Gastroesophageal sphincter (tissue), 4 donors: Measurements from ENCODE around the gene PODXL2. TPM values are rescaled to one million over a fixed set of nuclear protein-coding genes. Genes with fewer than 3 reads are reported as not detected.

Experiments used
- ATAC-seq: fragments of 150-250 bp; one replicate; pipeline ENCODE4 v1.9.1; 2016; ENCODE audit warnings: mild to moderate bottlenecking, moderate library complexity
- H3K27ac ChIP-seq, 4 donors: fragments of 200-600 bp; sonication (generic) in 3 of 4; 1 replicate in 3 of 4; 2 replicates in 1 of 4; pipeline ENCODE4 v1.5.1; 2016 to 2019
- H3K27me3 ChIP-seq: fragments of 200-600 bp; sonication (generic); one replicate; pipeline ENCODE4 v1.5.1; 2019
- H3K36me3 ChIP-seq, 2 donors: fragments of 200-600 bp; sonication (generic); one replicate each; pipeline ENCODE4 v1.5.1; 2019; ENCODE audit warnings: control low read depth in 1 of 2
- H3K4me1 ChIP-seq, 3 donors: fragments of 200-600 bp; sonication (generic); 1 replicate in 2 of 3; 2 replicates in 1 of 3; pipeline ENCODE4 v1.5.1; 2016 to 2019; ENCODE audit warnings: control low read depth in 2 of 3
- H3K4me3 ChIP-seq, 2 donors: fragments of 200-600 bp; sonication (generic); one replicate each; pipeline ENCODE4 v1.5.1; 2019; ENCODE audit warnings: mild to moderate bottlenecking in 1 of 2, moderate library complexity in 1 of 2
- H3K9me3 ChIP-seq, 3 donors: fragments of 200-600 bp; sonication (generic); one replicate each; pipeline ENCODE4 v1.5.1; 2017 to 2019; ENCODE audit warnings: control low read depth in 2 of 3
- EP300 ChIP-seq: sonication (generic); formaldehyde crosslinking; IDR thresholded peaks from one replicate; pipeline ENCODE4 v1.6.1; 2017; ENCODE audit warnings: antibody characterized with exemption, mild to moderate bottlenecking
- POLR2A ChIP-seq, 2 donors: fragments of 450-650 bp; IDR thresholded peaks; one replicate each; pipeline ENCODE4 v1.6.1; 2017; ENCODE audit warnings: antibody characterized with exemption in 2 of 2, mild to moderate bottlenecking in 2 of 2, moderate library complexity in 1 of 2
- POLR2AphosphoS5 ChIP-seq: sonication (generic); formaldehyde crosslinking; IDR thresholded peaks from one replicate; pipeline ENCODE4 v1.6.1; 2017; ENCODE audit warnings: antibody characterized with exemption
- WGBS, 2 donors: methylation state at CpG; one replicate each; pipeline ENCODE4 v1.1.5; 2018; ENCODE audit warnings: low coverage in 1 of 2; 5-methylcytosine and 5-hydroxymethylcytosine counted together
- total RNA-seq, 4 donors: library from RNA; depleted of rRNA; stranded (reverse); fragments of >200 nt; gene quantifications; one replicate each; pipeline ENCODE4 v1.1.0, GENCODE V29; 2016
- TF ChIP-seq, protein P1 (sequence below), 4 experiments: fragments of 200-600 bp in 2 of 4; fragments of 450-650 bp in 2 of 4; sonication (generic) in 1 of 4; IDR thresholded peaks; one replicate each; pipeline ENCODE4 v1.5.1; 2017 to 2019; ENCODE audit warnings: antibody characterized with exemption in 4 of 4, mild to moderate bottlenecking in 2 of 4, moderate library complexity in 2 of 4

The PODXL2 gene
- total RNA-seq, 4 donors from 2014 or later, result 1.9 to 2.8 (median 2.3) TPM

DNA sequence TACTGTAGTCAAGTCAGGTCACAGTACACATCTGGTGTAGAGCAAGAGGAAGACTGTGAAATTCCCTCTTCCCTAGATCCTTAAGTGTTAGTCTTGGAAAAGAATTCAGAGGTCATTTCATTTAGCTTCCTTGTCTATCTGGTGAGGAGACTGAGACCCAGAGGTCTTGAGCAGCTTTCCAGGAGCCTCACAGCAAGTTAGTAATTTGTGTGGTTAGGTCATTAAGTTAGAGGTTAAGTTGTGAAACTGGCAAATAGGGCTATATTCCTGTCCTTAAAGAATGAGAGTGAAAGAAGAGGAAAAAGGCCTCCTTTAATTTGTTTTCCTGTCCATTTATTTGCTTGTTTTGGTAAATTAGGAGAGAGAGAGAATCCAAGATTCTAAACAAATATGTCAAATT is 9.0 kb downstream of the PODXL2 start:
- Histone ChIP-seq H3K27ac (no peak overlapping the region), H3K9me3 (no peaks in the 10 kb centered on the region), H3K36me3 (no peaks in the 10 kb centered on the region), H3K27me3 (peaks cover 5% of the 10 kb centered on the region), H3K4me3 (no peak overlapping the region), H3K4me1 (no peaks in the 10 kb centered on the region)
- ATAC-seq, result no peak
- TF ChIP-seq POLR2AphosphoS5, result no peak
- TF ChIP-seq, protein P1, sequence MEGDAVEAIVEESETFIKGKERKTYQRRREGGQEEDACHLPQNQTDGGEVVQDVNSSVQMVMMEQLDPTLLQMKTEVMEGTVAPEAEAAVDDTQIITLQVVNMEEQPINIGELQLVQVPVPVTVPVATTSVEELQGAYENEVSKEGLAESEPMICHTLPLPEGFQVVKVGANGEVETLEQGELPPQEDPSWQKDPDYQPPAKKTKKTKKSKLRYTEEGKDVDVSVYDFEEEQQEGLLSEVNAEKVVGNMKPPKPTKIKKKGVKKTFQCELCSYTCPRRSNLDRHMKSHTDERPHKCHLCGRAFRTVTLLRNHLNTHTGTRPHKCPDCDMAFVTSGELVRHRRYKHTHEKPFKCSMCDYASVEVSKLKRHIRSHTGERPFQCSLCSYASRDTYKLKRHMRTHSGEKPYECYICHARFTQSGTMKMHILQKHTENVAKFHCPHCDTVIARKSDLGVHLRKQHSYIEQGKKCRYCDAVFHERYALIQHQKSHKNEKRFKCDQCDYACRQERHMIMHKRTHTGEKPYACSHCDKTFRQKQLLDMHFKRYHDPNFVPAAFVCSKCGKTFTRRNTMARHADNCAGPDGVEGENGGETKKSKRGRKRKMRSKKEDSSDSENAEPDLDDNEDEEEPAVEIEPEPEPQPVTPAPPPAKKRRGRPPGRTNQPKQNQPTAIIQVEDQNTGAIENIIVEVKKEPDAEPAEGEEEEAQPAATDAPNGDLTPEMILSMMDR (IDR thresholded peaks at IDR 0.05), result no peak
- no peak for TF ChIP-seq EP300
- no peak for TF ChIP-seq POLR2A (IDR thresholded peaks at IDR 0.05)

DNA sequence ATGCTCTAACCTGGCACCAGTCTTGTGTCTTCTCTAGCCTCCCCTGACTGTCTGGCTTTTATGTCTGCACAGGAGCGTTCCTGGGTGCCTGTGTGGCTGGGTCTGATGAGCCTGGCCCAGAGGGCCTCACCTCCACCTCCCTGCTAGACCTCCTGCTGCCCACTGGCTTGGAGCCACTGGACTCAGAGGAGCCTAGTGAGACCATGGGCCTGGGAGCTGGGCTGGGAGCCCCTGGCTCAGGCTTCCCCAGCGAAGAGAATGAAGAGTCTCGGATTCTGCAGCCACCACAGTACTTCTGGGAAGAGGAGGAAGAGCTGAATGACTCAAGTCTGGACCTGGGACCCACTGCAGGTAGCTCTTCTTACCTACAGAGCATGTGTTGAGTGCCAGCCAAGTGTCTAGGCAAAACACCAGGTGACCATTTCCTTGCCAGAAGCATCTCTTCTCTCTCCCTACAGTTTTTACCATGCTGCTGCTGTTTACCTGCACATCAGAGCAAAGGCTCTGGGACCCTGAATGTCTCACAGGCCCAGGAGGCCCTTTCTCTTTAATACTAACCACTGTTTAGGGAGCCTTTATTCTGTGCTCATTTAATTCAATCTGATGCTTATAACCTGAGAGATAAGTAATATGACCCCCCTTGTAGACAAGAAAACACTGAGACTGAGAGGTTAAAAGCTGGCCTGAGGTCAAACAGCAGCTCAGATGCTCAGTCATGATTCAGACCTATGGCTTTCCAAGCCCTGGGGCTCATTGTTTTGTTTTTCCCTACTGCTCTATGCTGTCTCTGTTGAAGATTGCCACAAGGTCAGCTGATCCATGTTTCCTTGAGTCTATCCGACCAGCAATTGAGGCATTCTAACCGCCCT is 10.4 kb downstream of the PODXL2 start:
- ATAC-seq, result no peak
- TF ChIP-seq POLR2A (IDR thresholded peaks at IDR 0.05) (no peak), EP300 (no peak), POLR2AphosphoS5 (no peak)
- TF ChIP-seq, protein P1 (IDR thresholded peaks at IDR 0.05), result no peak
- WGBS, 2 donors, result 100% methylated on average over 2 of the region's 5 CpGs; no CpG with 5 or more reads in 1 of the 2 donors
- H3K9me3 ChIP-seq, result no peaks in the 10 kb centered on the region
- H3K4me3 ChIP-seq, result no peak overlapping the region
- H3K27ac ChIP-seq, result no peak overlapping the region
- no peaks in the 10 kb centered on the region for H3K4me1 ChIP-seq
- no peaks in the 10 kb centered on the region for H3K27me3 ChIP-seq
- no peaks in the 10 kb centered on the region for H3K36me3 ChIP-seq

DNA sequence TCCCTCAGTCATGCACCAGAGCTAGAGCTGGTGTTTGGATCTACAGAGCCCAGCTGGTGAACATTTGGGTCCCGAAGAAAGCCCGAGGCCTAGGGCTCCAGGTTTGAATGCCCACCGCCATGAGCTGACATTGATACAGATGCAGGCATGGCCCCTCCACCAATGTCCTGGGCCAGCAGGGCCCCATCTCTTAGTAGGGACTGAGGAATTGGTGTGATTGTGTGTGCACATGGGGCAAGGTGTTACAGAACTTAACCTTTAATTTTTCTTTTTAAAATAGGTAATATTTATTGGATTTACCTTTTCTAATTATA is 11.0 kb downstream of the PODXL2 start:
- H3K4me3 ChIP-seq, result no peak overlapping the region
- H3K27ac ChIP-seq, result no peak overlapping the region
- H3K9me3 ChIP-seq, result no peaks in the 10 kb centered on the region
- no peak for ATAC-seq
- no peaks in the 10 kb centered on the region for H3K36me3 ChIP-seq
- no peak for TF ChIP-seq EP300
- TF ChIP-seq, protein P1 (IDR thresholded peaks at IDR 0.05), result no peak
- no peak for TF ChIP-seq POLR2AphosphoS5
- no peaks in the 10 kb centered on the region for H3K27me3 ChIP-seq
- 93 to 100% methylated on average over 2 of the region's 3 CpGs for WGBS, 2 donors
- no peaks in the 10 kb centered on the region for H3K4me1 ChIP-seq

DNA sequence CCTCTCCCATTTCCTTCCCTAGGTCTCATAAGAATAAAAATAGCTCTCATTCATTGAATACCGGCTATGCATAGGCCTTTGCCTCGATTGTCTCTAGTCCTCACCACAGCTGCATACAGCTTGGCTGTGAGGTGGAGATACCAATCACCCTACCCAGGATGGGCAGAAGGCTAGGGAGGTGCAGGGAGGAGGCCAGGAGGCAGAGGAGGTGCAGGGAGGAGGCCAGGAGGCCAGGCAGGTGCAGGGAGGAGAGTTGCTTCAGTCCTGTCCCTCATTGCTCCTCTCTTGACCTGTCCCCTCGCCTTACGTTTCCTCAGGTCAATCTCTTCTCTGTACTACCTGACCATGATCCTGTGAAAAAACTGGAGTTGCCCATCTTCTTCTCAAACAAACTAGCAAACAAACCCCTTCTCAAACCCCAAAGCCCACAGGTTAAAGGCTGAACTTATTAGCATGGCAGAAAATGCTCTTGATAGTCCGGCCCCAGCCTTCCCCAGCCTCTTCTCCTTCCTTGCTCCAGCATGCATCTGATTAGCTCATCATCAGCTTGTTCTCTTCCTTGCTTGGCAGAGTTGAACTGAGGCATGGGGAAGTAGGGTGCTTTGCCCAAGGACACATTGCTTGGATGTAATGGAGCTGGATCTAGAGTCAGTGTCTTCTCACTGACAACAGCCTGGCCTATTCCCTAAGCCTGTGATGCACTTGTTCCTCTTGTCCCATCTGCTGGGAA is 15.8 kb downstream of the PODXL2 start:
- WGBS, 2 donors, result 93 to 100% methylated on average over 2 of the region's 5 CpGs
- TF ChIP-seq POLR2A (IDR thresholded peaks at IDR 0.05) (no peak), EP300 (no peak), POLR2AphosphoS5 (no peak)
- TF ChIP-seq, protein P1 (IDR thresholded peaks at IDR 0.05), result no peak
- no peak overlapping the region for H3K4me3 ChIP-seq
- H3K4me1 ChIP-seq, result no peaks in the 10 kb centered on the region
- H3K27me3 ChIP-seq, result no peaks in the 10 kb centered on the region
- no peak for ATAC-seq
- no peaks in the 10 kb centered on the region for H3K9me3 ChIP-seq
- H3K36me3 ChIP-seq, result no peaks in the 10 kb centered on the region
- no peak overlapping the region for H3K27ac ChIP-seq
